OCI-LY3 (cell line): ENCODE results near the gene TMEM163.

Experiments used
- EZH2phosphoT487 ChIP-seq: fragments of 200-600 bp; shearing (Covaris generic); IDR thresholded peaks from 2 replicates; pipeline ENCODE4 v1.6.1; 2018; ENCODE audit warnings: antibody characterized with exemption, mixed run types, low read depth
- TF ChIP-seq, protein P1 (sequence below): fragments of 200-600, 300-600 bp; sonication (generic); IDR thresholded peaks from 2 replicates; pipeline ENCODE4 v1.5.1; 2014; ENCODE audit warnings: antibody characterized with exemption, low read length, low read depth

DNA sequence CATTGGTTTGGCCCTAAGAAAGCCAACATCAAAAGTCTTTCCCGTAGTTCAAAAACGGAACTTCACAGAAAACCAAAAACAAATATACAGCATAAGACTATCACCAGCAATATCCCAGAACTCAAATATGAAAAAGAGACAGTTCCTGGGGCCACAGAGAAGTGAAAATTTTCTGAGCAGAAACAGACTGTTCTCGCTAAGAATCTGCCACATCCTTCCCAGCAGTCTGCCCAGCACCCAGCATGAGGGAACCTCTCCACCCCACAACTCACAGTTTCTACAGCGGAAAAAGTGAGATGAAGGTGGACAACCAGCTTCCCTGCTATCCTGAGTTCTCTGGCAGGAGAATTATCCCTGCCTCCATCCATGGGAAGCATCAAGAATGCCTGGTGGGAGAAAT lies 26.7 kb upstream of the TMEM163 start:
- TF ChIP-seq, protein P1, sequence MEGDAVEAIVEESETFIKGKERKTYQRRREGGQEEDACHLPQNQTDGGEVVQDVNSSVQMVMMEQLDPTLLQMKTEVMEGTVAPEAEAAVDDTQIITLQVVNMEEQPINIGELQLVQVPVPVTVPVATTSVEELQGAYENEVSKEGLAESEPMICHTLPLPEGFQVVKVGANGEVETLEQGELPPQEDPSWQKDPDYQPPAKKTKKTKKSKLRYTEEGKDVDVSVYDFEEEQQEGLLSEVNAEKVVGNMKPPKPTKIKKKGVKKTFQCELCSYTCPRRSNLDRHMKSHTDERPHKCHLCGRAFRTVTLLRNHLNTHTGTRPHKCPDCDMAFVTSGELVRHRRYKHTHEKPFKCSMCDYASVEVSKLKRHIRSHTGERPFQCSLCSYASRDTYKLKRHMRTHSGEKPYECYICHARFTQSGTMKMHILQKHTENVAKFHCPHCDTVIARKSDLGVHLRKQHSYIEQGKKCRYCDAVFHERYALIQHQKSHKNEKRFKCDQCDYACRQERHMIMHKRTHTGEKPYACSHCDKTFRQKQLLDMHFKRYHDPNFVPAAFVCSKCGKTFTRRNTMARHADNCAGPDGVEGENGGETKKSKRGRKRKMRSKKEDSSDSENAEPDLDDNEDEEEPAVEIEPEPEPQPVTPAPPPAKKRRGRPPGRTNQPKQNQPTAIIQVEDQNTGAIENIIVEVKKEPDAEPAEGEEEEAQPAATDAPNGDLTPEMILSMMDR = no peak
- TF ChIP-seq EZH2phosphoT487 = no peak
